Naive thymus-derived CD4-positive, alpha-beta T cell (primary cell): ENCODE measurements around the gene SPRR5. TPM values are rescaled to one million over a fixed set of nuclear protein-coding genes. Genes with fewer than 3 reads are reported as not detected.
A peak's percentile ranks its signal among the peaks of the same experiment; 100 is the strongest.

Experiments
- ATAC-seq: fragments of 150-1000 bp; cut with Tn5 transposase; 2 replicates; pipeline ENCODE4 v1.10.0; 2021; ENCODE audit warnings: mild to moderate bottlenecking, moderate library complexity
- CTCF ChIA-PET: fragments of 350-600 bp; sonication (Branson Sonifier 250); formaldehyde crosslinking; loops from one replicate; lab custom pipeline; 2021; ENCODE audit warnings: antibody characterized with exemption; lab: Charles Lee
- POLR2A ChIA-PET: fragments of 350-600 bp; sonication (Branson Sonifier 250); formaldehyde crosslinking; loops from one replicate; lab custom pipeline; 2021; ENCODE audit warnings: antibody characterized with exemption, inconsistent platforms; lab: Charles Lee
- DNase-seq, 9 donors: peaks; one replicate each; pipeline versions ENCODE4 v3.0.0 to v3.0.0-alpha.2; 2020 to 2022; ENCODE audit warnings: mixed read lengths in 1 of 9
- H3K27ac ChIP-seq: one replicate; pipeline ENCODE4 v1.7.0; 2013; ENCODE audit warnings: mild to moderate bottlenecking, low read depth, low read length, moderate library complexity
- H3K27me3 ChIP-seq, 2 donors: one replicate each; pipeline ENCODE4 v1.7.0; 2013; ENCODE audit warnings: low read length in 2 of 2, mild to moderate bottlenecking in 2 of 2, moderate library complexity in 2 of 2; ENCODE audit not compliant: control insufficient read depth in 2 of 2, insufficient read depth in 2 of 2
- H3K36me3 ChIP-seq, 3 experiments: 1 replicate in 2 of 3; 2 replicates in 1 of 3; pipeline ENCODE4 v1.7.0; 2013; ENCODE audit warnings: low read length in 3 of 3, mild to moderate bottlenecking in 3 of 3, moderate library complexity in 1 of 3; ENCODE audit not compliant: insufficient read depth in 3 of 3, control insufficient read depth in 2 of 3
- H3K4me1 ChIP-seq, 2 donors: one replicate each; pipeline ENCODE4 v1.7.0; 2013; ENCODE audit warnings: low read length in 2 of 2, mild to moderate bottlenecking in 2 of 2, moderate library complexity in 1 of 2; ENCODE audit not compliant: control insufficient read depth in 2 of 2, insufficient read depth in 2 of 2
- H3K4me3 ChIP-seq: 2 replicates; pipeline ENCODE4 v1.7.0; 2013; ENCODE audit warnings: mild to moderate bottlenecking, low read length
- H3K9me3 ChIP-seq, 3 experiments: 1 replicate in 2 of 3; 2 replicates in 1 of 3; pipeline ENCODE4 v1.7.0; 2013; ENCODE audit warnings: low read length in 3 of 3; ENCODE audit not compliant: control insufficient read depth in 2 of 3
- H3K27ac Mint-ChIP-seq, 9 donors: one replicate each; pipeline ENCODE4 v1.8.0; 2020 to 2022; ENCODE audit warnings: mixed read lengths in 9 of 9, mild to moderate bottlenecking in 8 of 9, moderate library complexity in 5 of 9, inconsistent platforms in 2 of 9
- H3K27me3 Mint-ChIP-seq, 5 donors: one replicate each; pipeline ENCODE4 v1.8.0; 2021 to 2022; ENCODE audit warnings: mixed read lengths in 5 of 5, mild to moderate bottlenecking in 1 of 5
- H3K36me3 Mint-ChIP-seq, 5 donors: one replicate each; pipeline ENCODE4 v1.8.0; 2020 to 2022; ENCODE audit warnings: mixed read lengths in 5 of 5, mild to moderate bottlenecking in 3 of 5, inconsistent platforms in 1 of 5
- H3K4me1 Mint-ChIP-seq, 7 donors: one replicate each; pipeline ENCODE4 v1.8.0; 2020 to 2022; ENCODE audit warnings: mixed read lengths in 7 of 7, mild to moderate bottlenecking in 3 of 7, inconsistent platforms in 1 of 7
- H3K4me3 Mint-ChIP-seq, 10 donors: one replicate each; pipeline ENCODE4 v1.8.0; 2020 to 2022; ENCODE audit warnings: mild to moderate bottlenecking in 10 of 10, mixed read lengths in 10 of 10, moderate library complexity in 6 of 10, inconsistent platforms in 2 of 10
- H3K9me3 Mint-ChIP-seq, 11 donors: one replicate each; pipeline ENCODE4 v1.8.0; 2020 to 2022; ENCODE audit warnings: mixed read lengths in 11 of 11, mild to moderate bottlenecking in 4 of 11, inconsistent platforms in 1 of 11, moderate library complexity in 1 of 11
- intact Hi-C, 2 donors: fragments of 100-400 bp; cut with micrococcal nuclease; formaldehyde crosslinking; loops; one replicate each; pipeline ENCODE4 v1.15.1; 2023
- polyA plus RNA-seq, 2 donors: library from polyadenylated mRNA; unstranded; fragments of 300-500 nt; fragmentation: Illumina TruSeq; gene quantifications; one replicate each; pipeline ENCODE4 v1.2.3, GENCODE V29; 2021
- total RNA-seq, 6 experiments: library from RNA in 5 of 6; stranded (reverse) in 5 of 6; gene quantifications; 1 replicate in 5 of 6; 2 replicates in 1 of 6; pipeline ENCODE4 v1.2.3 and lab custom pipeline; 2021 to 2026

SPRR5 gene
- total and polyA plus RNA-seq, 7 experiments from 2014 or later = not detected

GRCh38 chr1:152993186-152993585 lies 46.2 kb downstream of the SPRR5 start:
- peaks cover 19 to 32% (median 23%) of the 10 kb centered on the region in 5 donors for H3K27me3 Mint-ChIP-seq
- H3K27ac Mint-ChIP-seq = no peak overlapping the region
- Histone ChIP-seq H3K4me3 (no peak overlapping the region), H3K27ac (no peak overlapping the region), H3K9me3 (no peaks in the 10 kb centered on the region), H3K36me3 (no peaks in the 10 kb centered on the region), H3K4me1 (no peaks in the 10 kb centered on the region), H3K27me3 (no peaks in the 10 kb centered on the region)
- H3K9me3 Mint-ChIP-seq = peaks cover 0 to 19% (median 5%) of the 10 kb centered on the region in 11 donors
- intact Hi-C loops = no loop called here
- H3K4me1 Mint-ChIP-seq = no peaks in the 10 kb centered on the region
- peak overlapping the region in 1 of 10 donors; percentile 4 for H3K4me3 Mint-ChIP-seq
- H3K36me3 Mint-ChIP-seq = no peaks in the 10 kb centered on the region
- POLR2A ChIA-PET = no interaction called here
- CTCF ChIA-PET = no interaction called here
- DNase-seq (no peak), ATAC-seq (no peak)

- no peaks in the 10 kb centered on the region for H3K4me1 Mint-ChIP-seq
- H3K27me3 Mint-ChIP-seq = peaks cover 18 to 31% (median 26%) of the 10 kb centered on the region in 5 donors
- peaks cover 0 to 19% (median 5%) of the 10 kb centered on the region in 11 donors for H3K9me3 Mint-ChIP-seq
- Histone ChIP-seq H3K4me3 (no peak overlapping the region), H3K36me3 (no peaks in the 10 kb centered on the region), H3K27me3 (no peaks in the 10 kb centered on the region), H3K9me3 (no peaks in the 10 kb centered on the region), H3K4me1 (no peaks in the 10 kb centered on the region), H3K27ac (no peak overlapping the region)
- DNase-seq = no peak
- H3K36me3 Mint-ChIP-seq = no peaks in the 10 kb centered on the region
- H3K27ac Mint-ChIP-seq = no peak overlapping the region
- ChIA-PET POLR2A (no interaction called here), CTCF (no interaction called here)
- H3K4me3 Mint-ChIP-seq = no peak overlapping the region
- ATAC-seq = no peak
- intact Hi-C loops = no loop called here
Observed at GRCh38 chr1:152995842-152996241, 48.8 kb downstream of the SPRR5 start.

- Mint-ChIP-seq H3K4me3 (no peak overlapping the region), H3K9me3 (peaks cover 0 to 19% (median 5%) of the 10 kb centered on the region in 11 donors), H3K27me3 (peaks cover 17 to 25% (median 23%) of the 10 kb centered on the region in 5 donors), H3K4me1 (no peaks in the 10 kb centered on the region), H3K36me3 (no peaks in the 10 kb centered on the region), H3K27ac (no peak overlapping the region)
- DNase-seq (no peak), ATAC-seq (no peak)
- H3K9me3 ChIP-seq = no peaks in the 10 kb centered on the region
- intact Hi-C loops = no loop called here
- H3K27ac ChIP-seq = no peak overlapping the region
- H3K4me3 ChIP-seq = no peak overlapping the region
- ChIA-PET POLR2A (no interaction called here), CTCF (no interaction called here)
- no peaks in the 10 kb centered on the region for H3K4me1 ChIP-seq
- H3K27me3 ChIP-seq = no peaks in the 10 kb centered on the region
- H3K36me3 ChIP-seq = no peaks in the 10 kb centered on the region
Observed at GRCh38 chr1:152996633-152997400, 49.8 kb downstream of the SPRR5 start.

GRCh38 chr1:152997901-152998300 lies 50.9 kb downstream of the SPRR5 start:
- Mint-ChIP-seq H3K27ac (no peak overlapping the region), H3K4me1 (no peaks in the 10 kb centered on the region), H3K4me3 (no peak overlapping the region), H3K9me3 (peaks cover 0 to 19% (median 5%) of the 10 kb centered on the region in 11 donors), H3K27me3 (peaks cover 15 to 29% (median 24%) of the 10 kb centered on the region in 5 donors), H3K36me3 (no peaks in the 10 kb centered on the region)
- H3K9me3 ChIP-seq = no peaks in the 10 kb centered on the region
- H3K27ac ChIP-seq = no peak overlapping the region
- DNase-seq = no peak
- no peak overlapping the region for H3K4me3 ChIP-seq
- no peaks in the 10 kb centered on the region for H3K36me3 ChIP-seq
- no peaks in the 10 kb centered on the region for H3K27me3 ChIP-seq
- ChIA-PET POLR2A (no interaction called here), CTCF (no interaction called here)
- no peak for ATAC-seq
- no peaks in the 10 kb centered on the region for H3K4me1 ChIP-seq
- intact Hi-C loops = no loop called here

- peaks cover 14 to 28% (median 24%) of the 10 kb centered on the region in 5 donors for H3K27me3 Mint-ChIP-seq
- ChIA-PET CTCF (no interaction called here), POLR2A (no interaction called here)
- no peaks in the 10 kb centered on the region for H3K4me1 ChIP-seq
- H3K9me3 Mint-ChIP-seq = peaks cover 0 to 19% (median 5%) of the 10 kb centered on the region in 11 donors
- H3K9me3 ChIP-seq = no peaks in the 10 kb centered on the region
- no peaks in the 10 kb centered on the region for H3K36me3 ChIP-seq
- H3K4me3 Mint-ChIP-seq = no peak overlapping the region
- ATAC-seq (no peak), DNase-seq (no peak)
- H3K27ac Mint-ChIP-seq = no peak overlapping the region
- H3K27ac ChIP-seq = no peak overlapping the region
- intact Hi-C loops = no loop called here
- no peaks in the 10 kb centered on the region for H3K36me3 Mint-ChIP-seq
- peaks cover 0 to 1% (median 0%) of the 10 kb centered on the region in 7 donors for H3K4me1 Mint-ChIP-seq
- H3K27me3 ChIP-seq = no peaks in the 10 kb centered on the region
- H3K4me3 ChIP-seq = no peak overlapping the region
Observed at GRCh38 chr1:152998476-152998875, 51.5 kb downstream of the SPRR5 start.

Other genes with a start within 250 kb of the SPRR5 start
- gene LCE2A, start 248.9 kb upstream of the SPRR5 start, total RNA-seq = not detected
- not detected for gene LCE2A, start 248.9 kb upstream of the SPRR5 start, polyA plus RNA-seq
- gene LCE4A, start 239.0 kb upstream of the SPRR5 start, total RNA-seq = not detected
- gene LCE4A, start 239.0 kb upstream of the SPRR5 start, polyA plus RNA-seq = not detected
- not detected for gene KPRP, start 189.2 kb upstream of the SPRR5 start, total RNA-seq
- gene KPRP, start 189.2 kb upstream of the SPRR5 start, polyA plus RNA-seq = not detected
- gene LCE1F, start 172.1 kb upstream of the SPRR5 start, total RNA-seq = not detected
- gene LCE1F, start 172.1 kb upstream of the SPRR5 start, polyA plus RNA-seq = not detected
- not detected for gene LCE1E, start 160.9 kb upstream of the SPRR5 start, total RNA-seq
- not detected for gene LCE1E, start 160.9 kb upstream of the SPRR5 start, polyA plus RNA-seq
- not detected for gene LCE1D, start 150.5 kb upstream of the SPRR5 start, total RNA-seq
- not detected for gene LCE1D, start 150.5 kb upstream of the SPRR5 start, polyA plus RNA-seq
- gene LCE1C, start 140.6 kb upstream of the SPRR5 start, total RNA-seq = not detected
- gene LCE1C, start 140.6 kb upstream of the SPRR5 start, polyA plus RNA-seq = not detected
- gene LCE1B, start 135.2 kb upstream of the SPRR5 start, total RNA-seq = not detected
- not detected for gene LCE1B, start 135.2 kb upstream of the SPRR5 start, polyA plus RNA-seq
- gene LCE1A, start 119.7 kb upstream of the SPRR5 start, total RNA-seq = not detected
- gene LCE1A, start 119.7 kb upstream of the SPRR5 start, polyA plus RNA-seq = not detected
- gene LCE6A, start 104.3 kb upstream of the SPRR5 start, total RNA-seq = not detected
- not detected for gene LCE6A, start 104.3 kb upstream of the SPRR5 start, polyA plus RNA-seq
- gene LCE7A, start 87.2 kb upstream of the SPRR5 start, total RNA-seq = not detected
- not detected for gene LCE7A, start 87.2 kb upstream of the SPRR5 start, polyA plus RNA-seq
- gene SMCP, start 68.9 kb upstream of the SPRR5 start, total RNA-seq = not detected
- not detected for gene SMCP, start 68.9 kb upstream of the SPRR5 start, polyA plus RNA-seq
- gene IVL, start 38.7 kb upstream of the SPRR5 start, total RNA-seq = not detected
- not detected for gene IVL, start 38.7 kb upstream of the SPRR5 start, polyA plus RNA-seq
- not detected for gene SPRR4, start 23.4 kb downstream of the SPRR5 start, total RNA-seq
- gene SPRR4, start 23.4 kb downstream of the SPRR5 start, polyA plus RNA-seq = not detected
- not detected for gene SPRR1A, start 36.9 kb downstream of the SPRR5 start, total RNA-seq
- not detected for gene SPRR1A, start 36.9 kb downstream of the SPRR5 start, polyA plus RNA-seq
- not detected for gene SPRR3, start 54.5 kb downstream of the SPRR5 start, total RNA-seq
- not detected for gene SPRR3, start 54.5 kb downstream of the SPRR5 start, polyA plus RNA-seq
- not detected for gene SPRR1B, start 84.0 kb downstream of the SPRR5 start, total RNA-seq
- not detected for gene SPRR1B, start 84.0 kb downstream of the SPRR5 start, polyA plus RNA-seq
- gene SPRR2D, start 93.9 kb downstream of the SPRR5 start, total RNA-seq = not detected
- gene SPRR2D, start 93.9 kb downstream of the SPRR5 start, polyA plus RNA-seq = not detected
- not detected for gene SPRR2A, start 110.3 kb downstream of the SPRR5 start, total RNA-seq
- gene SPRR2A, start 110.3 kb downstream of the SPRR5 start, polyA plus RNA-seq = not detected
- gene SPRR2B, start 124.4 kb downstream of the SPRR5 start, total RNA-seq = not detected
- not detected for gene SPRR2B, start 124.4 kb downstream of the SPRR5 start, polyA plus RNA-seq
- not detected for gene SPRR2E, start 147.3 kb downstream of the SPRR5 start, total RNA-seq
- not detected for gene SPRR2E, start 147.3 kb downstream of the SPRR5 start, polyA plus RNA-seq
- gene SPRR2F, start 166.3 kb downstream of the SPRR5 start, total RNA-seq = not detected
- gene SPRR2F, start 166.3 kb downstream of the SPRR5 start, polyA plus RNA-seq = not detected
- gene SPRR2G, start 203.7 kb downstream of the SPRR5 start, total RNA-seq = not detected
- gene SPRR2G, start 203.7 kb downstream of the SPRR5 start, polyA plus RNA-seq = not detected